Mesendoderm (in vitro differentiated cells): ENCODE data around the gene VWF.
A peak's percentile ranks its signal among the peaks of the same experiment; 100 is the strongest.

Source experiments
- DNase-seq: peaks from one replicate; pipeline ENCODE4 v3.0.0; 2013
- H2AK5ac ChIP-seq: 2 replicates; pipeline ENCODE4 v1.6.1; 2013; ENCODE audit warnings: low read length, inconsistent platforms
- H2BK120ac ChIP-seq: 2 replicates; pipeline ENCODE4 v1.6.1; 2013; ENCODE audit warnings: low read depth, mild to moderate bottlenecking, low read length, moderate library complexity, mixed read lengths
- H2BK15ac ChIP-seq: replicated peaks from 2 replicates; pipeline ENCODE4 v1.6.1; 2013; ENCODE audit warnings: low read depth, mild to moderate bottlenecking, moderate library complexity
- H2BK5ac ChIP-seq: 2 replicates; pipeline ENCODE4 v1.6.1; 2013; ENCODE audit warnings: low read length, inconsistent platforms
- H3K18ac ChIP-seq: 2 replicates; pipeline ENCODE4 v1.6.1; 2013; ENCODE audit warnings: mild to moderate bottlenecking, low read length, mixed read lengths
- H3K23ac ChIP-seq: one replicate; pipeline ENCODE4 v1.6.1; 2013; ENCODE audit warnings: low read length
- H3K27ac ChIP-seq: 2 replicates; pipeline ENCODE4 v1.5.1; 2013; ENCODE audit warnings: low read depth, mild to moderate bottlenecking, inconsistent platforms, low read length, moderate library complexity
- H3K27me3 ChIP-seq: 2 replicates; pipeline ENCODE4 v1.6.1; 2013; ENCODE audit warnings: low read length, control low read depth, mild to moderate bottlenecking, inconsistent platforms; ENCODE audit not compliant: insufficient read depth, poor library complexity
- H3K36me3 ChIP-seq: 2 replicates; pipeline ENCODE4 v1.6.1; 2013; ENCODE audit warnings: low read length, inconsistent platforms; ENCODE audit not compliant: control insufficient read depth, insufficient read depth
- H3K4ac ChIP-seq: one replicate; pipeline ENCODE4 v1.6.1; 2013; ENCODE audit warnings: low read depth, mild to moderate bottlenecking, low read length, moderate library complexity
- H3K4me1 ChIP-seq: 2 replicates; pipeline ENCODE4 v1.6.1; 2013; ENCODE audit warnings: low read depth, low read length, inconsistent platforms; ENCODE audit not compliant: control insufficient read depth
- H3K4me2 ChIP-seq: 2 replicates; pipeline ENCODE4 v1.6.1; 2013; ENCODE audit warnings: low read length
- H3K4me3 ChIP-seq: 2 replicates; pipeline ENCODE4 v1.5.1; 2013; ENCODE audit warnings: mild to moderate bottlenecking, low read length
- H3K56ac ChIP-seq: one replicate; pipeline ENCODE4 v1.6.1; 2013; ENCODE audit warnings: low read length
- H3K79me1 ChIP-seq: 2 replicates; pipeline ENCODE4 v1.6.1; 2013; ENCODE audit warnings: low read length, inconsistent platforms
- H3K79me2 ChIP-seq: 2 replicates; pipeline ENCODE4 v1.6.1; 2013; ENCODE audit warnings: mild to moderate bottlenecking, low read length; ENCODE audit not compliant: control insufficient read depth, insufficient read depth
- H3K9ac ChIP-seq: 2 replicates; pipeline ENCODE4 v1.6.1; 2013; ENCODE audit warnings: low read length, inconsistent platforms
- H4K5ac ChIP-seq: one replicate; pipeline ENCODE4 v1.6.1; 2013; ENCODE audit warnings: low read length
- H4K8ac ChIP-seq: one replicate; pipeline ENCODE4 v1.6.1; 2013; ENCODE audit warnings: low read depth, mild to moderate bottlenecking, control low read depth, low read length, moderate library complexity
- WGBS: extraction: QIAGEN DNeasy Blood & Tissue Kit; methylation state at CpG from one replicate; pipeline ENCODE4 v1.1.7; 2013; ENCODE audit warnings: low lambda C conversion rate, missing lambda C conversion rate; ENCODE audit not compliant: insufficient coverage; ENCODE audit errors: extremely low coverage; 5-methylcytosine and 5-hydroxymethylcytosine counted together

The VWF gene

GRCh38 chr12:5927732-5928516 is 196.5 kb downstream of the VWF start:
- WGBS: no CpG with 5 or more reads among the region's 4 CpGs

GRCh38 chr12:5925646-5926045 is 198.8 kb downstream of the VWF start:
- Histone ChIP-seq H3K36me3 (no peaks in the 10 kb centered on the region), H3K27ac (no peak overlapping the region), H2BK15ac (no peak overlapping the region), H3K18ac (no peak overlapping the region), H3K79me1 (no peaks in the 10 kb centered on the region), H3K9ac (no peak overlapping the region), H2BK5ac (no peak overlapping the region), H4K8ac (no peak overlapping the region), H4K5ac (no peak overlapping the region), H3K4me2 (no peak overlapping the region), H3K4me3 (no peak overlapping the region), H3K4ac (no peak overlapping the region), H2BK120ac (no peak overlapping the region), H3K27me3 (no peaks in the 10 kb centered on the region), H3K4me1 (no peaks in the 10 kb centered on the region), H3K79me2 (no peaks in the 10 kb centered on the region), H3K56ac (no peak overlapping the region), H3K23ac (no peak overlapping the region), H2AK5ac (no peak overlapping the region)
- no peak for DNase-seq
- WGBS: no CpG with 5 or more reads among the region's 9 CpGs

More at GRCh38 chr12:5927732-5928516, 196.5 kb downstream of the VWF start:
- Histone ChIP-seq H4K5ac (no peak overlapping the region), H2BK120ac (no peak overlapping the region), H3K27me3 (no peaks in the 10 kb centered on the region), H3K23ac (no peak overlapping the region), H2BK15ac (no peak overlapping the region), H3K4me3 (no peak overlapping the region), H3K79me1 (no peaks in the 10 kb centered on the region), H3K27ac (no peak overlapping the region), H3K4me1 (no peaks in the 10 kb centered on the region), H3K56ac (no peak overlapping the region), H3K36me3 (no peaks in the 10 kb centered on the region), H3K18ac (no peak overlapping the region), H3K4ac (no peak overlapping the region), H2BK5ac (no peak overlapping the region), H2AK5ac (no peak overlapping the region), H3K9ac (no peak overlapping the region), H3K79me2 (no peaks in the 10 kb centered on the region), H3K4me2 (no peak overlapping the region), H4K8ac (no peak overlapping the region)
- no peak for DNase-seq

GRCh38 chr12:5924342-5924741 is 200.1 kb downstream of the VWF start:
- Histone ChIP-seq H3K36me3 (no peaks in the 10 kb centered on the region), H3K79me2 (no peaks in the 10 kb centered on the region), H2BK120ac (no peak overlapping the region), H4K5ac (no peak overlapping the region), H3K4me3 (no peak overlapping the region), H2AK5ac (no peak overlapping the region), H3K79me1 (no peaks in the 10 kb centered on the region), H2BK5ac (no peak overlapping the region), H3K27ac (no peak overlapping the region), H3K27me3 (no peaks in the 10 kb centered on the region), H3K18ac (no peak overlapping the region), H3K4me2 (no peak overlapping the region), H3K9ac (no peak overlapping the region), H3K56ac (no peak overlapping the region), H3K4ac (no peak overlapping the region), H2BK15ac (no peak overlapping the region), H3K23ac (no peak overlapping the region), H3K4me1 (no peaks in the 10 kb centered on the region), H4K8ac (no peak overlapping the region)
- WGBS: no CpG with 5 or more reads among the region's 7 CpGs
- DNase-seq: no peak

GRCh38 chr12:5923751-5924150 is 200.7 kb downstream of the VWF start:
- H2AK5ac ChIP-seq: no peak overlapping the region
- no peak overlapping the region for H4K8ac ChIP-seq
- no peak overlapping the region for H3K4me2 ChIP-seq
- H3K56ac ChIP-seq: no peak overlapping the region
- H2BK120ac ChIP-seq: no peak overlapping the region
- H3K9ac ChIP-seq: no peak overlapping the region
- DNase-seq: peak; percentile 32
- H3K27ac ChIP-seq: no peak overlapping the region
- H3K4me3 ChIP-seq: no peak overlapping the region
- no peak overlapping the region for H4K5ac ChIP-seq
- H3K18ac ChIP-seq: no peak overlapping the region
- no peaks in the 10 kb centered on the region for H3K4me1 ChIP-seq
- H2BK5ac ChIP-seq: no peak overlapping the region
- no peak overlapping the region for H3K4ac ChIP-seq
- H3K36me3 ChIP-seq: no peaks in the 10 kb centered on the region
- no CpG with 5 or more reads among the region's 5 CpGs for WGBS
- H3K23ac ChIP-seq: no peak overlapping the region
- no peak overlapping the region for H2BK15ac ChIP-seq
- no peaks in the 10 kb centered on the region for H3K79me1 ChIP-seq
- no peaks in the 10 kb centered on the region for H3K79me2 ChIP-seq
- no peaks in the 10 kb centered on the region for H3K27me3 ChIP-seq

GRCh38 chr12:5923043-5923605 is 201.3 kb downstream of the VWF start:
- no peak overlapping the region for H2AK5ac ChIP-seq
- H3K4me3 ChIP-seq: no peak overlapping the region
- H3K4ac ChIP-seq: no peak overlapping the region
- no peak overlapping the region for H3K9ac ChIP-seq
- H3K27ac ChIP-seq: no peak overlapping the region
- H4K5ac ChIP-seq: no peak overlapping the region
- no CpG with 5 or more reads among the region's 14 CpGs for WGBS
- no peaks in the 10 kb centered on the region for H3K36me3 ChIP-seq
- H3K23ac ChIP-seq: no peak overlapping the region
- no peak overlapping the region for H2BK5ac ChIP-seq
- no peak overlapping the region for H3K4me2 ChIP-seq
- H2BK120ac ChIP-seq: no peak overlapping the region
- H3K79me1 ChIP-seq: no peaks in the 10 kb centered on the region
- H3K56ac ChIP-seq: no peak overlapping the region
- H4K8ac ChIP-seq: no peak overlapping the region
- DNase-seq: no peak
- H3K18ac ChIP-seq: no peak overlapping the region
- no peaks in the 10 kb centered on the region for H3K79me2 ChIP-seq
- no peaks in the 10 kb centered on the region for H3K27me3 ChIP-seq
- no peaks in the 10 kb centered on the region for H3K4me1 ChIP-seq
- no peak overlapping the region for H2BK15ac ChIP-seq
